ENCODE measurements around the gene FBXL13.

FBXL13 gene

GRCh38 chr7:102837802-102838201 is 236.8 kb downstream of the FBXL13 start:
- DNase-seq (ENCODE audit: low spot score in 2 of 2) (no peak), ATAC-seq (ENCODE audit: low read depth) (no peak)
- Mint-ChIP-seq H3K36me3 (peaks cover 16% of the 10 kb centered on the region), H3K4me1 (no peaks in the 10 kb centered on the region), H3K9me3 (no peaks in the 10 kb centered on the region), H3K27ac (no peak overlapping the region), H3K4me3 (no peak overlapping the region), H3K27me3 (no peaks in the 10 kb centered on the region)

- ATAC-seq (ENCODE audit: low read depth): no peak
- no peaks in the 10 kb centered on the region for H3K27me3 Mint-ChIP-seq
- no peaks in the 10 kb centered on the region for H3K9me3 Mint-ChIP-seq
Observed at GRCh38 chr7:102836977-102837376, 237.6 kb downstream of the FBXL13 start.

GRCh38 chr7:102836191-102836919 is 238.2 kb downstream of the FBXL13 start:
- H3K27ac Mint-ChIP-seq: no peak overlapping the region
- ATAC-seq (ENCODE audit: low read depth): no peak

More at GRCh38 chr7:102836977-102837376, 237.6 kb downstream of the FBXL13 start:
- Mint-ChIP-seq H3K36me3 (peaks cover 13% of the 10 kb centered on the region), H3K4me3 (no peak overlapping the region), H3K4me1 (no peaks in the 10 kb centered on the region), H3K27ac (no peak overlapping the region)
- DNase-seq (ENCODE audit: low spot score in 2 of 2): no peak

GRCh38 chr7:102834999-102835398 is 239.6 kb downstream of the FBXL13 start:
- ATAC-seq (ENCODE audit: low read depth) (no peak), DNase-seq (ENCODE audit: low spot score in 2 of 2) (no peak)
- no peak overlapping the region for H3K27ac Mint-ChIP-seq
- H3K4me1 Mint-ChIP-seq: no peaks in the 10 kb centered on the region
- H3K36me3 Mint-ChIP-seq: peaks cover 20% of the 10 kb centered on the region
- H3K4me3 Mint-ChIP-seq: no peak overlapping the region
- H3K9me3 Mint-ChIP-seq: no peaks in the 10 kb centered on the region
- no peaks in the 10 kb centered on the region for H3K27me3 Mint-ChIP-seq

More at GRCh38 chr7:102836191-102836919, 238.2 kb downstream of the FBXL13 start:
- H3K4me3 Mint-ChIP-seq: no peak overlapping the region
- no peak for DNase-seq (ENCODE audit: low spot score in 2 of 2)
- no peaks in the 10 kb centered on the region for H3K4me1 Mint-ChIP-seq
- no peaks in the 10 kb centered on the region for H3K27me3 Mint-ChIP-seq
- H3K36me3 Mint-ChIP-seq: peaks cover 16% of the 10 kb centered on the region
- no peaks in the 10 kb centered on the region for H3K9me3 Mint-ChIP-seq

- Mint-ChIP-seq H3K9me3 (no peaks in the 10 kb centered on the region), H3K27ac (no peak overlapping the region), H3K27me3 (no peaks in the 10 kb centered on the region), H3K4me1 (no peaks in the 10 kb centered on the region), H3K4me3 (no peak overlapping the region), H3K36me3 (peaks cover 23% of the 10 kb centered on the region)
- DNase-seq (ENCODE audit: low spot score in 2 of 2) (no peak), ATAC-seq (ENCODE audit: low read depth) (no peak)
Observed at GRCh38 chr7:102834466-102834865, 240.1 kb downstream of the FBXL13 start.

GRCh38 chr7:102833343-102833742 is 241.3 kb downstream of the FBXL13 start:
- Mint-ChIP-seq H3K27me3 (no peaks in the 10 kb centered on the region), H3K27ac (no peak overlapping the region), H3K4me3 (no peak overlapping the region), H3K9me3 (no peaks in the 10 kb centered on the region), H3K4me1 (no peaks in the 10 kb centered on the region), H3K36me3 (peaks cover 27% of the 10 kb centered on the region)
- no peak for ATAC-seq (ENCODE audit: low read depth)
- DNase-seq (ENCODE audit: low spot score in 2 of 2): no peak

GRCh38 chr7:102832674-102833073 is 241.9 kb downstream of the FBXL13 start:
- ATAC-seq (ENCODE audit: low read depth): no peak

GRCh38 chr7:102830197-102830596 is 244.4 kb downstream of the FBXL13 start:
- Mint-ChIP-seq H3K9me3 (no peaks in the 10 kb centered on the region), H3K4me3 (no peak overlapping the region), H3K4me1 (no peaks in the 10 kb centered on the region), H3K27ac (no peak overlapping the region), H3K36me3 (peaks cover 18% of the 10 kb centered on the region), H3K27me3 (no peaks in the 10 kb centered on the region)
- ATAC-seq (ENCODE audit: low read depth): no peak
- no peak for DNase-seq (ENCODE audit: low spot score in 2 of 2)

More at GRCh38 chr7:102832674-102833073, 241.9 kb downstream of the FBXL13 start:
- DNase-seq (ENCODE audit: low spot score in 2 of 2): no peak
- no peaks in the 10 kb centered on the region for H3K4me1 Mint-ChIP-seq
- H3K27me3 Mint-ChIP-seq: no peaks in the 10 kb centered on the region
- no peak overlapping the region for H3K27ac Mint-ChIP-seq
- H3K36me3 Mint-ChIP-seq: peaks cover 24% of the 10 kb centered on the region
- H3K4me3 Mint-ChIP-seq: no peak overlapping the region
- H3K9me3 Mint-ChIP-seq: no peaks in the 10 kb centered on the region

- no peak for ATAC-seq (ENCODE audit: low read depth)
- no peak overlapping the region for H3K27ac Mint-ChIP-seq
Observed at GRCh38 chr7:102829075-102829474, 245.5 kb downstream of the FBXL13 start.

GRCh38 chr7:102828286-102828685 is 246.3 kb downstream of the FBXL13 start:
- DNase-seq (ENCODE audit: low spot score in 2 of 2) (no peak), ATAC-seq (ENCODE audit: low read depth) (no peak)
- no peak overlapping the region for H3K27ac Mint-ChIP-seq
- no peak overlapping the region for H3K4me3 Mint-ChIP-seq
- no peaks in the 10 kb centered on the region for H3K9me3 Mint-ChIP-seq
- H3K27me3 Mint-ChIP-seq: no peaks in the 10 kb centered on the region
- H3K4me1 Mint-ChIP-seq: no peaks in the 10 kb centered on the region
- peaks cover 18% of the 10 kb centered on the region for H3K36me3 Mint-ChIP-seq

More at GRCh38 chr7:102829075-102829474, 245.5 kb downstream of the FBXL13 start:
- Mint-ChIP-seq H3K4me3 (no peak overlapping the region), H3K9me3 (no peaks in the 10 kb centered on the region), H3K27me3 (no peaks in the 10 kb centered on the region), H3K36me3 (peaks cover 18% of the 10 kb centered on the region), H3K4me1 (no peaks in the 10 kb centered on the region)
- no peak for DNase-seq (ENCODE audit: low spot score in 2 of 2)

GRCh38 chr7:102823390-102824119 is 251.0 kb downstream of the FBXL13 start:
- no peaks in the 10 kb centered on the region for H3K4me1 Mint-ChIP-seq
- peaks cover 10% of the 10 kb centered on the region for H3K36me3 Mint-ChIP-seq
- H3K27me3 Mint-ChIP-seq: no peaks in the 10 kb centered on the region
- ATAC-seq (ENCODE audit: low read depth) (no peak), DNase-seq (ENCODE audit: low spot score in 2 of 2) (no peak)
- H3K27ac Mint-ChIP-seq: no peak overlapping the region
- H3K4me3 Mint-ChIP-seq: no peak overlapping the region
- H3K9me3 Mint-ChIP-seq: no peaks in the 10 kb centered on the region

- H3K27ac Mint-ChIP-seq: no peak overlapping the region
- no peak overlapping the region for H3K4me3 Mint-ChIP-seq
- no peaks in the 10 kb centered on the region for H3K27me3 Mint-ChIP-seq
- no peaks in the 10 kb centered on the region for H3K4me1 Mint-ChIP-seq
- ATAC-seq (ENCODE audit: low read depth) (no peak), DNase-seq (ENCODE audit: low spot score in 2 of 2) (no peak)
- no peaks in the 10 kb centered on the region for H3K9me3 Mint-ChIP-seq
- H3K36me3 Mint-ChIP-seq: peaks cover 9% of the 10 kb centered on the region
Observed at GRCh38 chr7:102821994-102822747, 252.4 kb downstream of the FBXL13 start.

GRCh38 chr7:102819151-102819550 is 255.4 kb downstream of the FBXL13 start:
- ATAC-seq (ENCODE audit: low read depth) (no peak), DNase-seq (ENCODE audit: low spot score in 2 of 2) (no peak)
- Mint-ChIP-seq H3K36me3 (peaks cover 8% of the 10 kb centered on the region), H3K27ac (no peak overlapping the region), H3K4me1 (no peaks in the 10 kb centered on the region), H3K27me3 (no peaks in the 10 kb centered on the region), H3K4me3 (no peak overlapping the region), H3K9me3 (no peaks in the 10 kb centered on the region)

Measured in memory B cell (primary cell).